Measurements from ENCODE around the gene SLC25A24. TPM values are rescaled to one million over a fixed set of nuclear protein-coding genes. Genes with fewer than 3 reads are reported as not detected.
"Not testable (repeated sequence)": the region's sequence is repeated elsewhere in the genome, so short reads cannot be mapped to it uniquely, and the experiment has no call there.

Gene SLC25A24
- total RNA-seq, 4 donors from 2014 or later, result 11.8 to 35.7 (median 28.8) TPM

GRCh38 chr1:108142258-108142657 lies 57.9 kb downstream of the SLC25A24 start:
- no peaks in the 10 kb centered on the region for H3K27me3 ChIP-seq
- H3K27ac ChIP-seq, result no peak overlapping the region
- intact Hi-C loops (cut with DNase I), result no loop called here
- H3K36me3 ChIP-seq, result peaks cover 3 to 55% (median 8%) of the 10 kb centered on the region in 3 donors
- DNase-seq, result no peak
- H3K9me3 ChIP-seq, result no peaks in the 10 kb centered on the region
- TF ChIP-seq CTCF (IDR thresholded peaks at IDR 0.05) (no peak), POLR2A (IDR thresholded peaks at IDR 0.05) (no peak)
- 88 to 89% methylated on average over 4 of the region's 4 CpGs for whole genome bisulfite sequencing, 2 donors
- H3K4me3 ChIP-seq, result no peak overlapping the region
- peaks cover 0 to 10% (median 0%) of the 10 kb centered on the region in 3 donors for H3K4me1 ChIP-seq

GRCh38 chr1:108141621-108142020 lies 58.5 kb downstream of the SLC25A24 start:
- no peak overlapping the region for H3K4me3 ChIP-seq
- DNase-seq, result no peak
- H3K4me1 ChIP-seq, result peaks cover 0 to 10% (median 0%) of the 10 kb centered on the region in 3 donors
- H3K27ac ChIP-seq, result no peak overlapping the region
- no peaks in the 10 kb centered on the region for H3K9me3 ChIP-seq
- H3K27me3 ChIP-seq, result no peaks in the 10 kb centered on the region
- TF ChIP-seq POLR2A (IDR thresholded peaks at IDR 0.05) (no peak), CTCF (IDR thresholded peaks at IDR 0.05) (no peak)
- WGBS, 2 donors, result 58 to 66% methylated on average over 3 of the region's 3 CpGs
- peaks cover 3 to 55% (median 8%) of the 10 kb centered on the region in 3 donors for H3K36me3 ChIP-seq
- intact Hi-C loops (cut with DNase I), result no loop called here

GRCh38 chr1:108140936-108141335 lies 59.2 kb downstream of the SLC25A24 start:
- 83 to 84% methylated on average over 1 of the region's 1 CpG for WGBS, 2 donors
- TF ChIP-seq CTCF (IDR thresholded peaks at IDR 0.05) (no peak), POLR2A (IDR thresholded peaks at IDR 0.05) (no peak)
- Histone ChIP-seq H3K27ac (no peak overlapping the region), H3K36me3 (peaks cover 3 to 55% (median 8%) of the 10 kb centered on the region in 3 donors), H3K4me1 (peaks cover 0 to 10% (median 0%) of the 10 kb centered on the region in 3 donors), H3K27me3 (no peaks in the 10 kb centered on the region), H3K4me3 (no peak overlapping the region), H3K9me3 (no peaks in the 10 kb centered on the region)
- no peak for DNase-seq
- intact Hi-C loops (cut with DNase I), result no loop called here

- Histone ChIP-seq H3K27ac (no peak overlapping the region), H3K9me3 (no peaks in the 10 kb centered on the region), H3K4me3 (no peak overlapping the region), H3K27me3 (no peaks in the 10 kb centered on the region), H3K36me3 (peaks cover 3 to 57% (median 8%) of the 10 kb centered on the region in 3 donors), H3K4me1 (peaks cover 0 to 10% (median 0%) of the 10 kb centered on the region in 3 donors)
- intact Hi-C loops (cut with DNase I), result no loop called here
- 79 to 86% methylated on average over 1 of the region's 1 CpG for WGBS, 2 donors
- TF ChIP-seq CTCF (IDR thresholded peaks at IDR 0.05) (no peak), POLR2A (IDR thresholded peaks at IDR 0.05) (no peak)
- no peak for DNase-seq
These were observed 60.0 kb downstream of the SLC25A24 start for GRCh38 chr1:108140177-108140576.

- H3K4me3 ChIP-seq; DNase-seq; H3K4me1 ChIP-seq; H3K9me3 ChIP-seq; H3K27ac ChIP-seq; intact Hi-C loops (cut with DNase I); H3K27me3 ChIP-seq: not testable (repeated sequence)
- peaks cover 3 to 58% (median 8%) of the 10 kb centered on the region in 3 donors for H3K36me3 ChIP-seq
- 92 to 95% methylated on average over 5 to 8 of the region's 8 CpGs for WGBS, 2 donors
These were observed 60.6 kb downstream of the SLC25A24 start for GRCh38 chr1:108139555-108139954.

- H3K4me3 ChIP-seq; H3K27ac ChIP-seq; intact Hi-C loops (cut with DNase I); DNase-seq; H3K9me3 ChIP-seq; H3K27me3 ChIP-seq; H3K4me1 ChIP-seq: not testable (repeated sequence)
- peaks cover 1 to 50% (median 3%) of the 10 kb centered on the region in 3 donors for H3K36me3 ChIP-seq
- 97 to 100% methylated on average over 2 of the region's 2 CpGs for WGBS, 2 donors
These were observed 67.0 kb downstream of the SLC25A24 start for GRCh38 chr1:108133148-108133547.

GRCh38 chr1:108132367-108132766 lies 67.8 kb downstream of the SLC25A24 start:
- 64 to 80% methylated on average over 1 of the region's 2 CpGs for WGBS, 2 donors
- DNase-seq; intact Hi-C loops (cut with DNase I); H3K4me1 ChIP-seq; H3K4me3 ChIP-seq; H3K9me3 ChIP-seq; H3K27ac ChIP-seq; H3K27me3 ChIP-seq: not testable (repeated sequence)
- peaks cover 0 to 42% (median 0%) of the 10 kb centered on the region in 3 donors for H3K36me3 ChIP-seq

GRCh38 chr1:108131281-108131680 lies 68.9 kb downstream of the SLC25A24 start:
- intact Hi-C loops (cut with DNase I); H3K9me3 ChIP-seq; H3K4me1 ChIP-seq; DNase-seq; H3K4me3 ChIP-seq; H3K27ac ChIP-seq; H3K27me3 ChIP-seq: not testable (repeated sequence)
- H3K36me3 ChIP-seq, result peaks cover 0 to 31% (median 0%) of the 10 kb centered on the region in 3 donors
- 100% methylated on average over 1 of the region's 1 CpG for WGBS, 2 donors
